Measurements from ENCODE around the gene PLXNA2. TPM values are rescaled to one million over a fixed set of nuclear protein-coding genes. Genes with fewer than 3 reads are reported as not detected.

Gene PLXNA2
- total and polyA plus RNA-seq, 5 donors from 2014 or later = 0.02 to 0.62 (median 0.16) TPM; not detected in 2

DNA sequence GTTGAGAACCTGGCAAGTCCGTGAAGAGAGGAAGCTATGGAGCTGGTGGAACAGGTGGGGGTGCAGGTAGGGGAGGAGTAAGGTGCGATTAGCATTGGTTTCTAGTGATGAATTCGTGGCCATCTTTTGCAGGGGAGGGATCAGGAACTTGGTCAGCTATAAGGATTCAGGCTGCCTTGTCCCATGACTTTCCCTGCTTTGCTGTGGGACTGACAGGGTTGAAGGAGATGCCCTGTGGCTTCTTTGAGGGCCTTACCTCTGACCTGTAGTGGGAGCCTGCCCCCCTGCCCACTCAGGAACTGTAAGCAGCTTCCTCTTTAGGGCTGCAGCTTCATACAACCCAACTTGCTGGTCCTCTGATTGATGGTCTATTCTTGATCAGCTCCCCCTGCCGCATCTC is 248.6 kb downstream of the PLXNA2 start:
- Histone ChIP-seq H3K27me3 (ENCODE audit: control insufficient read depth, insufficient read depth, low read length) (no peaks in the 10 kb centered on the region), H3K4me3 (ENCODE audit: low read depth, low read length) (no peak overlapping the region), H3K9me3 (ENCODE audit: control insufficient read depth in 2 of 2, low read length in 2 of 2) (no peaks in the 10 kb centered on the region), H3K27ac (ENCODE audit: insufficient read depth, low read length, poor library complexity, severe bottlenecking) (no peak overlapping the region), H3K36me3 (ENCODE audit: control insufficient read depth, insufficient read depth, low read length) (no peaks in the 10 kb centered on the region), H3K4me1 (ENCODE audit: control insufficient read depth, insufficient read depth, low read length, poor library complexity, severe bottlenecking) (no peaks in the 10 kb centered on the region)
- H3K9me3 Mint-ChIP-seq = peaks cover 0 to 2% (median 0%) of the 10 kb centered on the region in 7 donors
- H3K27me3 Mint-ChIP-seq = peaks cover 16% of the 10 kb centered on the region
- peaks cover 0 to 6% (median 0%) of the 10 kb centered on the region in 4 donors for H3K4me1 Mint-ChIP-seq
- ATAC-seq (ENCODE audit: low read depth in 2 of 2) (no peak), DNase-seq (no peak)
- H3K36me3 Mint-ChIP-seq = no peaks in the 10 kb centered on the region
- H3K4me3 Mint-ChIP-seq = no peak overlapping the region
- H3K27ac Mint-ChIP-seq = no peak overlapping the region

DNA sequence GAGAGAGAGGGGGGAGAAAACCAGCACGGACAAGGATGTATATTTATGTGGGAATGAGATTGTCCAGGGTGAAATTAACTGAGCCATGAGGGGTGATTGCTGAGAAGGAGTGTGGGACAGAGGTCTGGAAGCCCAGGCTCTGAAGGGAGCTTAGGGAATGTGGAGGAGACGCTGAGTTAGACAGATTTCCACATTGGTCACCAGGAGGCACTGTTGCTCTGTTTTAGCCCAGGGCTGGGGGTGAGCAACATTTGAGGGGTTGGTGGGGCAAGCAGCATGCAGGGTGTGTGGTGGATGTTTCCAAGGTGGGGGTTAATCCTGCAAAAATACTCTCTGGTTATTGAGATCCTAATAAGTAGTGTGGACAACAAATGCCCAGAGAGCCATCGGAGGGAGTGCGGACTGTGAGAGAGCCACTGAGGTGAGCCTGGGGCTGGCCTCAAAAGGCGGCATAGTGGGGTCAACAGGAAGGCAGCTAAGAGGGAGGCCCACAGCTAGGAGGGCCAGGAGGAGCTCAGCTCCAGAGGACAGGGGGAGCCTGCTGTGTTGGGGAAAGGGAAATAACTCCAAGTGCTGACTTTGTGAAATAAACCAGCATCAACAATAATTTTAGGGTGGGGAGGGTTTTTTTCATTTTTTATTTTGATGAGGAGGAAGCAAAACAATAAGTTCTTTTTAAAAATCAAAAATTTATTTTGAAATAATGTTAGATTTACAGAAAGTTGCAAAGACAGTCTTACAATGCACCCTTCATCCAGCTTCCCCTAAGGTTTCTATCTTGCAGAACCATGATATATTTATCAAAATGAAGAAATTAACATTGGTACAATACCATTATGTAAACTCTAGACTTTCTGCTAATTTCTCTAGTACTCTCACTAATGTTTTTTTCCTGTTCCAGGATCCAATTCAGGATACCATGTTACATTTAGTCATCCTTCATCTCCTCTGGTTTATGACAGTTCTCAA is 250.4 kb downstream of the PLXNA2 start:
- Mint-ChIP-seq H3K4me3 (no peak overlapping the region), H3K27ac (peak overlapping the region in 1 of 3 donors; percentile 12), H3K27me3 (peaks cover 16% of the 10 kb centered on the region), H3K4me1 (peaks cover 0 to 6% (median 0%) of the 10 kb centered on the region in 4 donors), H3K9me3 (peaks cover 0 to 2% (median 0%) of the 10 kb centered on the region in 7 donors), H3K36me3 (no peaks in the 10 kb centered on the region)
- Histone ChIP-seq H3K9me3 (ENCODE audit: control insufficient read depth in 2 of 2, low read length in 2 of 2) (no peaks in the 10 kb centered on the region), H3K27ac (ENCODE audit: insufficient read depth, low read length, poor library complexity, severe bottlenecking) (no peak overlapping the region), H3K4me1 (ENCODE audit: control insufficient read depth, insufficient read depth, low read length, poor library complexity, severe bottlenecking) (no peaks in the 10 kb centered on the region), H3K27me3 (ENCODE audit: control insufficient read depth, insufficient read depth, low read length) (no peaks in the 10 kb centered on the region), H3K36me3 (ENCODE audit: control insufficient read depth, insufficient read depth, low read length) (no peaks in the 10 kb centered on the region), H3K4me3 (ENCODE audit: low read depth, low read length) (no peak overlapping the region)
- ATAC-seq (ENCODE audit: low read depth in 2 of 2) (no peak), DNase-seq (peak in 1 of 3 donors; percentile 1)

DNA sequence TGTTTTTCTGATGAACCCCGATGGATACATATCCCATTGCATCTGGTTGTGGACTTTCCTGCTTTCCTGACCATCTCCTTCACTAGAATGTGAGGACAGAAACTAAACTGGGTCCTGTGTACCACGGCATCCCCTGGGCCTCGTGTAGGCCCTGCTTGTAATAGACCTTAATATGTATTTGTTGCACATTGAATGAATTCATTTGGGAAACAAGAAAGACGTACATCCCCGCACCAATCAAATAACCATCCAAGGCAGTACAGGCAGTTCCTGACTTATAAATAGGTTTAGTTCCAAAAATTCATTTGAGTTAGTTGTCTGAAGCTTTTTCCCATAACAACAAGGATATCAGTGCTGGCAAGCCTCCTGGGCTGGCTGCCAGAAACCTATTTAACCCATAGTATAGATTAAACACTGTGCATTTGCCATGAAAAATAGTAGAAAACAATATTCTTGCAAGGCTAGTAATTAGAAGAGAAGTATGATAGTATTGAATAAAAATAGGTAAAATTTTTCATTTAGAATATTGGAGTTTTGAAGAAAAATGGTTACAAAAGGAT is 251.4 kb downstream of the PLXNA2 start:
- no peak overlapping the region for H3K4me3 ChIP-seq (ENCODE audit: low read depth, low read length)
- H3K9me3 Mint-ChIP-seq = peaks cover 0 to 2% (median 0%) of the 10 kb centered on the region in 7 donors
- no peaks in the 10 kb centered on the region for H3K4me1 ChIP-seq (ENCODE audit: control insufficient read depth, insufficient read depth, low read length, poor library complexity, severe bottlenecking)
- no peak overlapping the region for H3K27ac ChIP-seq (ENCODE audit: insufficient read depth, low read length, poor library complexity, severe bottlenecking)
- DNase-seq = no peak
- H3K4me1 Mint-ChIP-seq = peaks cover 0 to 4% (median 0%) of the 10 kb centered on the region in 4 donors
- H3K27me3 Mint-ChIP-seq = peaks cover 16% of the 10 kb centered on the region
- H3K4me3 Mint-ChIP-seq = no peak overlapping the region
- H3K27me3 ChIP-seq (ENCODE audit: control insufficient read depth, insufficient read depth, low read length) = no peaks in the 10 kb centered on the region
- no peaks in the 10 kb centered on the region for H3K36me3 Mint-ChIP-seq
- ATAC-seq (ENCODE audit: low read depth in 2 of 2) = no peak
- H3K9me3 ChIP-seq (ENCODE audit: control insufficient read depth in 2 of 2, low read length in 2 of 2) = no peaks in the 10 kb centered on the region
- H3K27ac Mint-ChIP-seq = peak overlapping the region in 1 of 3 donors; percentile 43
- H3K36me3 ChIP-seq (ENCODE audit: control insufficient read depth, insufficient read depth, low read length) = no peaks in the 10 kb centered on the region

DNA sequence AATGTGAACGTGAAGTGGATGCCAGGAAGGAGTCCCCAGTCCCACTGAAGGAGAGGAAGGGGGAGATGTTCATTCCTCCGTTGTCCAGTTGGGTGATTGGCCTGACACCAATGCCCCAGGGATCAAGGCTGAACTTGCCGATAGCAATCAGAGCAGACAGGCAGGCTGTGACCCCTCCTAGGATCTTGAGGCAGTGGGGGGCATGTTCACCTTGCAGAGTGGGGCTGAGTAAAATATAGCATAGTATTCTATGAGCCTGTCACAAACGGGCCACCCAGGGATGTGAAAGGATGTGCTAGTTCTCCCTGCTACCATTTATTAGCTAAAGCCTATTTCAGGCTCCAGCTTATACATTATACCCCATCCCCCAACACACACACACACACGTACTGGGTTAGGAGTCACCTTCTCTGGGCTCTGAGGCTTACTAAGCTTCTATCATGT is 252.6 kb downstream of the PLXNA2 start:
- Mint-ChIP-seq H3K9me3 (peaks cover 0 to 2% (median 0%) of the 10 kb centered on the region in 7 donors), H3K4me3 (no peak overlapping the region), H3K27me3 (peaks cover 11% of the 10 kb centered on the region), H3K4me1 (no peaks in the 10 kb centered on the region), H3K27ac (no peak overlapping the region), H3K36me3 (no peaks in the 10 kb centered on the region)
- Histone ChIP-seq H3K4me1 (ENCODE audit: control insufficient read depth, insufficient read depth, low read length, poor library complexity, severe bottlenecking) (no peaks in the 10 kb centered on the region), H3K27me3 (ENCODE audit: control insufficient read depth, insufficient read depth, low read length) (no peaks in the 10 kb centered on the region), H3K9me3 (ENCODE audit: control insufficient read depth in 2 of 2, low read length in 2 of 2) (no peaks in the 10 kb centered on the region), H3K27ac (ENCODE audit: insufficient read depth, low read length, poor library complexity, severe bottlenecking) (no peak overlapping the region), H3K4me3 (ENCODE audit: low read depth, low read length) (no peak overlapping the region), H3K36me3 (ENCODE audit: control insufficient read depth, insufficient read depth, low read length) (no peaks in the 10 kb centered on the region)
- DNase-seq (no peak), ATAC-seq (ENCODE audit: low read depth in 2 of 2) (no peak)

DNA sequence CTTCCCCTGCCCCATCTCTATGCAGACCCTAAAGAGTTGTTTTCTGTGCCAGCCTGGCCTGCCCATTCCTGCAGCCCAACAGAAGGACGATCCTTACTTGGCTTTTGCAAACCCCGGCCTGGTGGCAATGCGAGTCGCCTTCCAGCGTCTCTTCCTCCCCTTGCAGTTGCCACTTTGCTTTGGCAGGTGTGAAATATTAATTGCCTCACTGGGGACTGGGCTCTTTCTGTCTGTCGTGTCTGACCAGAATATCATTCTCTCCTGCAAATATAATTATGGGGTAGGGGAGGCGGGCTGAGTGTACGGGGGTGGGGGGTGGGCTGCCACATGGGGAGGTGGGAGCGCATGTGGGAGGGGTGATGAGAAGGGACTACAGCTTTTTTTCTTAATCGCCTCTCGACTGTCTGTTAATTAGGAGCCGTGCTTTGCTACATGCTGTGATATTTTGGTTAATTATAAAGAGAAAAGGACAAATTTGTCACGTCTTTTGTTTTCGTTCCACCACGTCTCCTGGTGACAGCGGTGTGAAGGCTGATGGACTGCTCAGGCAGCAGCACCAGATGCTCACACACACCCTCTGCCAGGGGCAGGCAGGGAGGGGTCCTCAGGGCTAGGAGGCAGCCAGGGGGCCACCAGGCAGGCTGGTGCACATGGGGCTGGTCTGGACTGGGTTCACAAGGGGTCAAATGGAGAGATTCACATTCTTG is 253.2 kb downstream of the PLXNA2 start:
- Histone ChIP-seq H3K27me3 (ENCODE audit: control insufficient read depth, insufficient read depth, low read length) (no peaks in the 10 kb centered on the region), H3K4me1 (ENCODE audit: control insufficient read depth, insufficient read depth, low read length, poor library complexity, severe bottlenecking) (no peaks in the 10 kb centered on the region), H3K4me3 (ENCODE audit: low read depth, low read length) (no peak overlapping the region), H3K9me3 (ENCODE audit: control insufficient read depth in 2 of 2, low read length in 2 of 2) (no peaks in the 10 kb centered on the region), H3K27ac (ENCODE audit: insufficient read depth, low read length, poor library complexity, severe bottlenecking) (no peak overlapping the region), H3K36me3 (ENCODE audit: control insufficient read depth, insufficient read depth, low read length) (no peaks in the 10 kb centered on the region)
- no peak for ATAC-seq (ENCODE audit: low read depth in 2 of 2)
- H3K4me3 Mint-ChIP-seq = no peak overlapping the region
- DNase-seq = no peak
- peaks cover 5% of the 10 kb centered on the region for H3K27me3 Mint-ChIP-seq
- no peaks in the 10 kb centered on the region for H3K36me3 Mint-ChIP-seq
- peaks cover 0 to 2% (median 0%) of the 10 kb centered on the region in 7 donors for H3K9me3 Mint-ChIP-seq
- H3K27ac Mint-ChIP-seq = no peak overlapping the region
- H3K4me1 Mint-ChIP-seq = no peaks in the 10 kb centered on the region

DNA sequence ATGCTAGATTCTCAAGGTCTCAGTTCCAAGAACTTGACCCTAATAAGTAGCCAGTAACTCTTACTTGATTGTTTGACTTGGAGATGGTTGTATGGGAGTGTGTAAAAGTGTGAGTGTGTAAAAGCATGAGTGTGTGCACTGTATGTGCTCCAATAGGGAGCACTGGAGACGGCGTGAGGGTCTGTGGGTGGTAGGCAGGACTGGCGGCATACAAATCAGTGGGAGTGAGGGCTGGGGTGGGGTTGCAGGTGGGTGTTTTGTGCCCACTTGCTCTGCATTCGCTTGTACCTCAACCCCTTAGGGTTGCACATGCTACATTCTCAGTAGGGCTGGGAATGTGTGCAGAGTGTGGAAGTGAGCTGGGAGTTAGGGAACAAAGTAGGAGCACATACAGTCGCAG is 253.7 kb downstream of the PLXNA2 start:
- no peaks in the 10 kb centered on the region for H3K9me3 ChIP-seq (ENCODE audit: control insufficient read depth in 2 of 2, low read length in 2 of 2)
- H3K27ac ChIP-seq (ENCODE audit: insufficient read depth, low read length, poor library complexity, severe bottlenecking) = no peak overlapping the region
- no peak for ATAC-seq (ENCODE audit: low read depth in 2 of 2)
- Mint-ChIP-seq H3K4me1 (no peaks in the 10 kb centered on the region), H3K4me3 (no peak overlapping the region), H3K36me3 (no peaks in the 10 kb centered on the region), H3K27ac (no peak overlapping the region), H3K27me3 (peaks cover 5% of the 10 kb centered on the region), H3K9me3 (peaks cover 0 to 2% (median 0%) of the 10 kb centered on the region in 7 donors)
- no peak overlapping the region for H3K4me3 ChIP-seq (ENCODE audit: low read depth, low read length)
- no peaks in the 10 kb centered on the region for H3K4me1 ChIP-seq (ENCODE audit: control insufficient read depth, insufficient read depth, low read length, poor library complexity, severe bottlenecking)
- DNase-seq = no peak
- no peaks in the 10 kb centered on the region for H3K27me3 ChIP-seq (ENCODE audit: control insufficient read depth, insufficient read depth, low read length)
- no peaks in the 10 kb centered on the region for H3K36me3 ChIP-seq (ENCODE audit: control insufficient read depth, insufficient read depth, low read length)

DNA sequence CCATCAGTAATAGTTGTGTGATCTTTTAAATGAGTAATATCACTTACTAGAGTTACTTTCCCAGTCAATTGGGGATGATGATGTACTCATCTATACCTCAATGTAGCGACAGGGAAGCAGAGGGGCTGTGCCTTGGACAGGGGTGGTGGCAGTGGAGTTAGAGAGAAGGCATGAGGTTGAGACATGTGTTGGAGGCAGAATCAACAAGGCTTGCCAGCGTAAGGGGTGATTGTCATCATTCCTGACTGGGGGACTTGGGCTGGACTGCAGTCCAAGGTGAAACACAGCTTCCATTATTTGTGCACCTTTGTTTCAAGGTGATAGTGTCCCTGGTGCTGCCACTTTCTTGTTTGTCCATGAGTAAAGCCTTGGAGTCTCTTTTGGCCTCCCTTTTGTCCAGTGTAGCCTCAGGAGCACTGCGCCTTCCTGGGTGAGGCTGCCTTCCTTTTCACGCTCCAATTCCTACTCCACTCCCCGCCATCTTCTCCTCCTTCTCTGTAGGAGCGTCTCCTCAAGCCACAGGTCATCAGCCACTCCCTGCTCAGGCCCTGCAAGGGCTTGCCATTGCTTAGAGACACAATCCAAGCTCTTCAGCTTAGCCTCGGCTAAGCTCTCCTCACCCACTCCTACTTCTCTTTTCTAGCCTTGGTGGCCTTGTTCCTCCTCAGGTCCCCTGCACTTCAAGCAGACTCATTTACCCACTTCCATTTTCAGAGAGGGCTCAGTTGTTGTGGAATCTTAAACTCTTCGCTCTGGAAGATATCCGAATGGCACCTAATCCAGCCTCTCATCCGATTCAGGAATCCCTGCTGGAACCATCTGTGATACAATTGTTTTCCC is 255.6 kb downstream of the PLXNA2 start:
- Histone ChIP-seq H3K4me1 (ENCODE audit: control insufficient read depth, insufficient read depth, low read length, poor library complexity, severe bottlenecking) (no peaks in the 10 kb centered on the region), H3K9me3 (ENCODE audit: control insufficient read depth in 2 of 2, low read length in 2 of 2) (no peaks in the 10 kb centered on the region), H3K27me3 (ENCODE audit: control insufficient read depth, insufficient read depth, low read length) (no peaks in the 10 kb centered on the region), H3K27ac (ENCODE audit: insufficient read depth, low read length, poor library complexity, severe bottlenecking) (no peak overlapping the region), H3K4me3 (ENCODE audit: low read depth, low read length) (no peak overlapping the region), H3K36me3 (ENCODE audit: control insufficient read depth, insufficient read depth, low read length) (no peaks in the 10 kb centered on the region)
- ATAC-seq (ENCODE audit: low read depth in 2 of 2) (no peak), DNase-seq (no peak)
- Mint-ChIP-seq H3K36me3 (no peaks in the 10 kb centered on the region), H3K27ac (peak overlapping the region in 1 of 3 donors; percentile 80), H3K27me3 (peaks cover 2% of the 10 kb centered on the region), H3K9me3 (peaks cover 0 to 2% (median 0%) of the 10 kb centered on the region in 7 donors), H3K4me3 (no peak overlapping the region), H3K4me1 (no peaks in the 10 kb centered on the region)

Data from CD4-positive, CD25-positive, alpha-beta regulatory T cell (primary cell).